GM19452 (cell line): ENCODE measurements around the gene BET1L.
"Not testable (repeated sequence)": the region's sequence is repeated elsewhere in the genome, so short reads cannot be mapped to it uniquely, and the experiment has no call there.

ENCODE experiments used
- ATAC-seq: cut with Tn5 transposase; IDR thresholded peaks from one replicate; pipeline ENCODE4 v1.9.1; 2021; ENCODE audit not compliant: unreplicated experiment

BET1L gene

GRCh38 chr11:197741-198235, 9.4 kb downstream of the BET1L start:
- ATAC-seq: no peak

GRCh38 chr11:196786-197731, 10.1 kb downstream of the BET1L start:
- ATAC-seq: no peak

- not testable (repeated sequence) for ATAC-seq
These were observed 13.7 kb downstream of the BET1L start for GRCh38 chr11:193481-193880.

- ATAC-seq: not testable (repeated sequence)
These were observed 14.5 kb downstream of the BET1L start, which contains the start of gene SCGB1C1 for GRCh38 chr11:192674-193128. Gene SCGB1C1 (plus strand): TSS chr11:193078. CDS start chr11:193100, 22 bp downstream.

GRCh38 chr11:191490-192478, 15.4 kb downstream of the BET1L start:
- not testable (repeated sequence) for ATAC-seq

DNA sequence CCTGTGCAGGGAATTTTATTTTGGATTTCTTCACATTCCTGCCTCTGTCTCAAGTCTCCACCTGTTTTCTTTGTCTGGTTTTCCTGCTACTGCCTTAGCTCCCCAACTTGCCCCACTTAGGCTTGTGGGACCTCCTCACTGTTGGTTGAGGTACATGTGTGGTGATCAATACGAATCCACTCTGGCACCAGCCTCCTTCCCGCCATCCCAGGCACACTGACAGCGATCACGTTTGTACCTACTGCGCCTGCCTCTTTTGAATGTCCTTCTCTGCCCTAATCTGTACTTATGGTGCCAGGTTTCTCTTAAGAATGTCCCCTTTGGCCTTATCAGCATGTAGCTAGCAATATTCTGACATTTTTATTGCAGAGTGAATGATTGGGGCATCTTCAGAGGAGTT, 16.7 kb downstream of the BET1L start:
- not testable (repeated sequence) for ATAC-seq

DNA sequence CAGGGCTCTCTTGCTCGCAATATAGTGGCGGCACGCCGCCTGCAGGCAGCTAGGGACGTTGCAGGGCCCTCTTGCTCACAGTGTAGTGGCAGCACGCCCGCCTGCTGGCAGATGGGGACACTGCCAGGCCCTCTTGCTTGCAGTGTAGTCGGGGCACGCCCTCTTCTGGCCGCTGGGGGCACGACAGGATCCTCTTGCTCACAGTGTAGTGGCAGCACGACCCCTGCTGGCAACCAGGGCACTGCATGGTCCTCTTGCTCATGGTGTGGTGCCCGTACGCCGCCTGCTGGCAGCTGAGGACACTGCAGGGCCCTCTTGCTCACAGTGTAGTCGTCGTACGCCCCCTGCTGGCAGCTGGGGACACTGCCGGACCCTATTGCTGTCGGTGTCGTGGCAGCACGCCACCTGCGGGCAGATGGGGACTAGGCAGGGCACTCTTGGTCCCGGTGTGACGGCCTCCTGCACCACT, 17.3 kb downstream of the BET1L start:
- ATAC-seq: peak; percentile 71

DNA sequence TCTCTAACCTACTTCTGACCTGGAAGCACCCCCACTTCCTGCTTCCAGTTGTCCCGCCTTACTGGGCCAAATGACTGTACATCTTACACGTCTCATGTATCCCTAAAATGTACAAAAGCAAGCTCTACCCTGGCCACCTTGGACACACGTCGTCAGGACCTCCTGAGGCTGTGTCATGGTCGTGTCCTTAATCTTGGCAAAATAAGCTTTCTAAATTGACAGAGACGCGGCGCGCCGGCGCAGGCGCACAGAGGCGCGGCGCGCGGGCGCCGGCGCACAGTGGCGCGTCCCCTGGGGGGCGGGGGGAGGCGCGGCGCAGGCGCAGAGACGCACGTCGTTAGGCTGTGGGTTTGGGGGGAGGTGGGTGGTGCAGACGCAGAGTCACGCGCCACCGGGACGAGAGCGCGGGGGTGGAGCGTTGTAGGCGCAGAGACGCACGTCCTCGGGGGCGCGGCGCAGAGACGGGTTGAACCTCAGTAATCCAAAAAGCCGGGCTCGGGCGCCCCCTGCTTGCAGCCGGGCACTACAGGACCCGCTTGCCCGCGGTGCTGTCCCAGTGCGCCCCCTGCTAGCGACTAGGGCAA, 17.9 kb downstream of the BET1L start:
- ATAC-seq: not testable (repeated sequence)

DNA sequence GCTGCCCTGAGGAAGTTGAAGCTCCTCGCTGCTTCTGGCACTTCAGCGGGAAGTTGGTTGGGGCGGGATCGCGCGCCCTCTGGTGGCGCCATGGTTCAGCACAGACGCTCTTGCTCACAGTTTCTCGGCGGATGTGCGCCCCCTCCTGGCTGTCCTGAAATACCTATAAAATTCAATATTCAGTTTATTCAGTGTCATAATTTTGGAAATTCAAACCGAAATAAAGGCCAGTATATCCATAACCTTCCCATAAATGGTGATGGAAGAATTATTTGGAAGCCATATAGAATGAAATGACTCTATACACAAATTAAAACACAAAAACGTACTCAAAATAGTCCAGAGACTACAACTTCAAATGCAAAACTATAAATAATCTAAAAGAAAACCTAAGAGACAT, 27.0 kb downstream of the BET1L start:
- ATAC-seq: not testable (repeated sequence)
